ENCODE data around the gene RASL12.

Gene RASL12

DNA sequence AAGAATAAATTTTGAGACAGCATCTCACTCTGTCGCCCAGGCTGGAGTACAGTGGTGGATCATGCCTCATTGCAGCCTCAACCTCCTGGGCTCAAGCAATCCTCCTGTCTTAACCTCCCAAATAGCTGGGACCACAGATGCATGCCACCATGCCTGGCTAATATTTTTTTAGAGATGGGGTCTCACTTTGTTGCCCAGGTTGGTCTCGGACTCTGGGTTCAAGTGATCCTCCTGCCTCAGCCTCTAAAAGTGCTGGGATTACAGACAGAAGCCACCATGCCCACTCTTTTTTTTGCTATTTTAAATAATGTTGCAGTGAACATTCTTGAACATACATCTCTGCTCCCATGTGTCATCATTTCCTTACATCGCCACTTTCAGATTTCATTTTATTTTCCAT lies 29.4 kb downstream of the RASL12 start:
- TF ChIP-seq, protein P1, sequence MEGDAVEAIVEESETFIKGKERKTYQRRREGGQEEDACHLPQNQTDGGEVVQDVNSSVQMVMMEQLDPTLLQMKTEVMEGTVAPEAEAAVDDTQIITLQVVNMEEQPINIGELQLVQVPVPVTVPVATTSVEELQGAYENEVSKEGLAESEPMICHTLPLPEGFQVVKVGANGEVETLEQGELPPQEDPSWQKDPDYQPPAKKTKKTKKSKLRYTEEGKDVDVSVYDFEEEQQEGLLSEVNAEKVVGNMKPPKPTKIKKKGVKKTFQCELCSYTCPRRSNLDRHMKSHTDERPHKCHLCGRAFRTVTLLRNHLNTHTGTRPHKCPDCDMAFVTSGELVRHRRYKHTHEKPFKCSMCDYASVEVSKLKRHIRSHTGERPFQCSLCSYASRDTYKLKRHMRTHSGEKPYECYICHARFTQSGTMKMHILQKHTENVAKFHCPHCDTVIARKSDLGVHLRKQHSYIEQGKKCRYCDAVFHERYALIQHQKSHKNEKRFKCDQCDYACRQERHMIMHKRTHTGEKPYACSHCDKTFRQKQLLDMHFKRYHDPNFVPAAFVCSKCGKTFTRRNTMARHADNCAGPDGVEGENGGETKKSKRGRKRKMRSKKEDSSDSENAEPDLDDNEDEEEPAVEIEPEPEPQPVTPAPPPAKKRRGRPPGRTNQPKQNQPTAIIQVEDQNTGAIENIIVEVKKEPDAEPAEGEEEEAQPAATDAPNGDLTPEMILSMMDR (IDR thresholded peaks at IDR 0.05; ENCODE audit: borderline replicate concordance, control extremely low read depth, extremely low read depth, insufficient read depth, missing control alignments), result no peak
- no peak for DNase-seq (ENCODE audit: low spot score)
- in situ Hi-C loops (cut with MboI; ENCODE audit: low sequenced_read_pairs, unreplicated experiment), result loop anchor here (25.0 kb wide), 1 partner anchor 249 kb away; the partner anchor contains the start of genes PARP16 and RNU5A-1

DNA sequence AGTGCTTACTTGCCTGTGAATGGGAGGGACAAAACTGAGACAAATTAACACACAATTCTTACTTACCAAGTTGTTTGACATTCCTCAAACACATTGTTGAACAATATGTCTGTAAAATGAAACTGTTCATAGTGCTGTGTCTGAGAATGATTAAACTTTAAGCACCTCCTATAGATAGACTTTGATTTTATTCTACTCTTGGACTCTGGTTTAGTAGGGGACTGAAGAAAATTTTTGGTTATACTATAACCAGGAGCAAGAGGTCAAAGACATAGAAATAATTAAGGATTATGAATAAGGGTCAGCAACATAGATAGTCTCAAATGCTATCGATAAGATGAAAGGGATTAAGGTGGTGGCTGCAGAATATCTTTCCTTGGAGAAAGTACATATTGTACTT lies 30.5 kb downstream of the RASL12 start:
- TF ChIP-seq, protein P1 (IDR thresholded peaks at IDR 0.05; ENCODE audit: borderline replicate concordance, control extremely low read depth, extremely low read depth, insufficient read depth, missing control alignments), result no peak
- no peak for DNase-seq (ENCODE audit: low spot score)
- in situ Hi-C loops (cut with MboI; ENCODE audit: low sequenced_read_pairs, unreplicated experiment), result loop anchor here (25.0 kb wide), 1 partner anchor 250 kb away; the partner anchor contains the start of genes PARP16 and RNU5A-1

DNA sequence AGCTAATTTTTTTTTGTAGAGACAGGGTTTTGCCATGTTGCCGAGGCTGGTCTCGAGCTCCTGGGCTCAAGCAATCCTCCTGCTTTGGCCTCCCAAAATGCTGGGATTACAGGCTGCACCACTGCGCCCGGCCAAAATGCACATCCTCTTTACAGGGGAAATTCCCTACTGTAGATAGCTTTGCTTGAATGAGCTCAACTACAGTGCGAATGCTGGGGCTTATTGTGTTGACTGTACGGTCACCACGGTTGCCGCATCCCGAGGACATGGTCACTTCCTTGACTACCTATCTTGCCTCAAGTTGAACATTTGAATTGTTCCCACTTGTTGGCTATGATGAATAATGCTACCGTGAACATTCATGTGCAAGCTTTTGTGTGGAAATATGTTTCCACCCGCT lies 33.1 kb downstream of the RASL12 start:
- no peak for DNase-seq (ENCODE audit: low spot score)
- in situ Hi-C loops (cut with MboI; ENCODE audit: low sequenced_read_pairs, unreplicated experiment), result loop anchor here (25.0 kb wide), 1 partner anchor 253 kb away; the partner anchor contains the start of genes PARP16 and RNU5A-1
- TF ChIP-seq, protein P1 (IDR thresholded peaks at IDR 0.05; ENCODE audit: borderline replicate concordance, control extremely low read depth, extremely low read depth, insufficient read depth, missing control alignments), result no peak

DNA sequence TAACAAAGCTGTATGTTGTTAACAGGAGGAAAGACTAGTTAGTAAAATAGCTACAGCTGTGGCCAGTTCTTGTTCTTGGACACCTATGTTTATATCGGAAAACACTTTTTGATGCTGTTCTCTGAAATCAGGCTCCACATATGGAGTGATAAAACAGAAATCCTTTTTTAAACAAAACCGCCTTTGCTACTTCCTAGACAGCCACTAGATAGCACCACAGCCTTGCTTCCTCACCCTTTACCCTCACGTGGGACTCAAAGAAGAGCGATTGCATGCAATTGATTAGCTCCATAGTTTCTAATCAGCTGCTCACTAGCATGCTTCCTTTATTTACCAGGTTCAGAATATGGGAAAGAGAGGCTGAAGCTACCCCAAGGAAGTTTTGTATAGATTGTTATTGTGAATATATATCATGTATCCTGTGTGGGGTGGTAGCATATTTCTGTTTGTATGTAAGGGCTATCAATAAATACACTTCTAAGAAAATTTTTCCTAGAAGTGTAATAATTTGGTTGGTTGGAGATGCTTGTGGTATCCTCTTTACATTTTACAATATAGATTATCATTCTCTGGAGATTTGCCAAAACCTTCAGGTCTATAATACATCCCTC lies 34.0 kb downstream of the RASL12 start:
- TF ChIP-seq, protein P1 (IDR thresholded peaks at IDR 0.05; ENCODE audit: borderline replicate concordance, control extremely low read depth, extremely low read depth, insufficient read depth, missing control alignments), result peak; percentile 67
- peak; percentile 71 for DNase-seq (ENCODE audit: low spot score)
- in situ Hi-C loops (cut with MboI; ENCODE audit: low sequenced_read_pairs, unreplicated experiment), result loop anchor here (25.0 kb wide), 1 partner anchor 254 kb away; the partner anchor contains the start of genes PARP16 and RNU5A-1

DNA sequence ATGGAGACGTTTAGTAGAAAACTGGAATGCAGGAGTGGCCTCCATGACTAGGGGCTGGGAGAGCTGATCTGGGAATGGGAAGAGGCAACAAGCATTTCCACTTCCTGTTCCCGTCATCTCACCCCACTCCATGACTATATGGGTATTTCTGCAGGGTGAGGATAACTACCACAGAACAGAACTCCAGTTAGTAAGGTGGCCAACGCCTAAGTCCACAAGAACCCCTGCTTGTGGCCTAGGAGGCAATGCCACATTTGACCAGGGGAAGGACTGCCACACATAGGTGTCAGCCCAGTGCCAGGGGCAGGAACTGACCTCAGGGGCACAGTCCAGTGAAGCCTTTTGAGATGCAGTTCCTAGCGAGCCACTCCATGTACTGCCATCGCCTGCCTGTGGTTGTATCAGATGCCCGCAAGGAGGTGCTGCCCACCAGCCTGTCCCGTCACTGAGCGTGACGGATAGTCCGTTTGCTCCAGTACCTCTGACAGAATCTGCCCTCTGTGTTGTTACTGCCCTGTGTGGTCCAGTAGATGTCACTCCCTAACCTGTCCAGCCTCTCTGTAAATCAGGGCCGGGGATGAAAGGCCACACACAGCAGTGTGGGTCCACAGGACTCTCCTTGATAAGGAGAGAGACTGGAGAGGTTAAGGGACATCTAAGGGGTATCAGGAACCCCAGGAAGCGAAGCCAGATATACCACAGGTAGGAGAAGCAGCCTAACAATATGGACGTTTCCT lies 34.8 kb downstream of the RASL12 start:
- TF ChIP-seq, protein P1 (IDR thresholded peaks at IDR 0.05; ENCODE audit: borderline replicate concordance, control extremely low read depth, extremely low read depth, insufficient read depth, missing control alignments), result peak; percentile 72
- in situ Hi-C loops (cut with MboI; ENCODE audit: low sequenced_read_pairs, unreplicated experiment), result loop anchor here (25.0 kb wide), 1 partner anchor 254 kb away; the partner anchor contains the start of genes PARP16 and RNU5A-1
- peak; percentile 51 for DNase-seq (ENCODE audit: low spot score)

DNA sequence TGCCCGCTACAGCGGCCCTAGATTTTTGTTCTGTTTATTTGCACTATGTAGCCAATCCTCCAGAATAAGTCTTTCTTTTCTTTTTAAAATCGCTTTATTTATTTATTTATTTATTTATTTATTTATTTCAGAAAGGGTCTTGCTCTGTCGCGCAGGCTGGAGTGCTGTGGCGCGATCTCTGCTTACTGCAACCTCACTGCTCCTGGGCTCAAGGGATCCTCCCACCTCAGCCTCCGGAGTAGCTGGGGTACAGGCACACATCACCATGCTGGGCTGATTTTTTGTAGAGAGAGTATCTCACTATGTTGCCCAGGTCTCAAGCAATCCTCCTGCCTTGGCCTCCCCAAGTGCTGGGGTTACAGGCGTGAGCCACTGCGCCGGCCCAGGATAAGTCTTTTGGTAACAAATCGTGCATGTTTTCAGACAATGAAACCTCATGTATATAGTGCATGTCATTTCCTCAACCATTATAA lies 38.0 kb downstream of the RASL12 start:
- in situ Hi-C loops (cut with MboI; ENCODE audit: low sequenced_read_pairs, unreplicated experiment), result loop anchor here (25.0 kb wide), 1 partner anchor 258 kb away; the partner anchor contains the start of genes PARP16 and RNU5A-1
- TF ChIP-seq, protein P1 (IDR thresholded peaks at IDR 0.05; ENCODE audit: borderline replicate concordance, control extremely low read depth, extremely low read depth, insufficient read depth, missing control alignments), result no peak
- no peak for DNase-seq (ENCODE audit: low spot score)

Data from GM13976 (cell line).